Thymus (tissue), 11 donors: Measurements from ENCODE around the gene DNAJC12. TPM values are rescaled to one million over a fixed set of nuclear protein-coding genes. Genes with fewer than 3 reads are reported as not detected.

Experiments used
- DNase-seq, 9 donors: peaks; one replicate each; pipeline ENCODE4 v3.0.0-alpha.2; 2013; ENCODE audit warnings: low spot score in 9 of 9, low read depth in 6 of 9, missing footprints in 1 of 9
- H3K27ac ChIP-seq, 2 donors: one replicate each; pipeline ENCODE4 v1.5.1; 2013; ENCODE audit warnings: control low read depth in 1 of 2, low read depth in 1 of 2, low read length in 1 of 2, mild to moderate bottlenecking in 1 of 2, moderate library complexity in 1 of 2
- H3K27me3 ChIP-seq, 2 donors: one replicate each; pipeline ENCODE4 v1.5.1; 2013; ENCODE audit warnings: low read length in 1 of 2; ENCODE audit not compliant: control insufficient read depth in 2 of 2, insufficient read depth in 1 of 2
- H3K36me3 ChIP-seq, 2 donors: one replicate each; pipeline ENCODE4 v1.5.1; 2013; ENCODE audit warnings: low read length in 1 of 2, mild to moderate bottlenecking in 1 of 2, moderate library complexity in 1 of 2; ENCODE audit not compliant: control insufficient read depth in 2 of 2, insufficient read depth in 2 of 2
- H3K4me1 ChIP-seq, 2 donors: one replicate each; pipeline ENCODE4 v1.5.1; 2013; ENCODE audit warnings: low read length in 2 of 2; ENCODE audit not compliant: control insufficient read depth in 2 of 2, insufficient read depth in 2 of 2
- H3K4me3 ChIP-seq, 2 donors: one replicate each; pipeline ENCODE4 v1.5.1; 2013; ENCODE audit warnings: low read length in 2 of 2, control low read depth in 1 of 2, mild to moderate bottlenecking in 1 of 2
- H3K9me3 ChIP-seq, 2 donors: one replicate each; pipeline ENCODE4 v1.5.1; 2013; ENCODE audit warnings: low read length in 1 of 2, mild to moderate bottlenecking in 1 of 2; ENCODE audit not compliant: control insufficient read depth in 2 of 2, insufficient read depth in 1 of 2
- WGBS: extraction: QIAGEN DNeasy Blood & Tissue Kit; methylation state at CpG from one replicate; pipeline ENCODE4 v1.1.7; 2013; 5-methylcytosine and 5-hydroxymethylcytosine counted together
- polyA plus RNA-seq: library from polyadenylated mRNA; stranded (reverse); fragments of 200-250 nt; gene quantifications from one replicate; pipeline ENCODE4 v1.2.3, GENCODE V29; 2013
- total RNA-seq: library from RNA; stranded (reverse); fragments of 120-200 nt; gene quantifications from one replicate; pipeline ENCODE4 v1.2.4, GENCODE V29; 2013
- donor health status: healthy.

DNAJC12 gene
- total and polyA plus RNA-seq, 2 donors: 2.2 to 4.4 TPM

GRCh38 chr10:67827811-67828210 is 10.2 kb downstream of the DNAJC12 start:
- no peak overlapping the region for H3K4me3 ChIP-seq
- no peaks in the 10 kb centered on the region for H3K27me3 ChIP-seq
- DNase-seq: no peak
- no peaks in the 10 kb centered on the region for H3K36me3 ChIP-seq
- 97% methylated on average over 3 of the region's 3 CpGs for WGBS
- no peaks in the 10 kb centered on the region for H3K9me3 ChIP-seq
- H3K27ac ChIP-seq: no peak overlapping the region
- no peaks in the 10 kb centered on the region for H3K4me1 ChIP-seq

- H3K9me3 ChIP-seq: no peaks in the 10 kb centered on the region
- DNase-seq: no peak
- H3K36me3 ChIP-seq: no peaks in the 10 kb centered on the region
- H3K4me3 ChIP-seq: no peak overlapping the region
- WGBS: 96% methylated on average over 3 of the region's 3 CpGs
- no peak overlapping the region for H3K27ac ChIP-seq
- H3K4me1 ChIP-seq: no peaks in the 10 kb centered on the region
- H3K27me3 ChIP-seq: no peaks in the 10 kb centered on the region
These were observed 18.2 kb downstream of the DNAJC12 start for GRCh38 chr10:67819768-67820204.

GRCh38 chr10:67818323-67818722 is 19.7 kb downstream of the DNAJC12 start:
- no peaks in the 10 kb centered on the region for H3K4me1 ChIP-seq
- WGBS: 97% methylated on average over 3 of the region's 3 CpGs
- no peak overlapping the region for H3K27ac ChIP-seq
- no peak overlapping the region for H3K4me3 ChIP-seq
- no peak for DNase-seq
- no peaks in the 10 kb centered on the region for H3K27me3 ChIP-seq
- H3K9me3 ChIP-seq: no peaks in the 10 kb centered on the region
- no peaks in the 10 kb centered on the region for H3K36me3 ChIP-seq

GRCh38 chr10:67816719-67817118 is 21.3 kb downstream of the DNAJC12 start:
- H3K4me3 ChIP-seq: no peak overlapping the region
- 98% methylated on average over 4 of the region's 4 CpGs for WGBS
- no peaks in the 10 kb centered on the region for H3K4me1 ChIP-seq
- no peaks in the 10 kb centered on the region for H3K9me3 ChIP-seq
- no peak for DNase-seq
- H3K27me3 ChIP-seq: no peaks in the 10 kb centered on the region
- H3K36me3 ChIP-seq: no peaks in the 10 kb centered on the region
- no peak overlapping the region for H3K27ac ChIP-seq

- no peak for DNase-seq
- Histone ChIP-seq H3K27me3 (no peaks in the 10 kb centered on the region), H3K36me3 (no peaks in the 10 kb centered on the region), H3K27ac (no peak overlapping the region), H3K4me3 (no peak overlapping the region), H3K4me1 (no peaks in the 10 kb centered on the region), H3K9me3 (no peaks in the 10 kb centered on the region)
- WGBS: 83% methylated on average over 4 of the region's 4 CpGs
These were observed 22.4 kb downstream of the DNAJC12 start for GRCh38 chr10:67815571-67816059.

GRCh38 chr10:67812007-67812406 is 26.0 kb downstream of the DNAJC12 start:
- no peaks in the 10 kb centered on the region for H3K4me1 ChIP-seq
- no peak for DNase-seq
- H3K36me3 ChIP-seq: no peaks in the 10 kb centered on the region
- no peaks in the 10 kb centered on the region for H3K27me3 ChIP-seq
- H3K4me3 ChIP-seq: no peak overlapping the region
- H3K9me3 ChIP-seq: no peaks in the 10 kb centered on the region
- no peak overlapping the region for H3K27ac ChIP-seq
- WGBS: 86% methylated on average over 4 of the region's 4 CpGs

GRCh38 chr10:67809107-67809506 is 28.9 kb downstream of the DNAJC12 start:
- Histone ChIP-seq H3K27me3 (no peaks in the 10 kb centered on the region), H3K4me3 (no peak overlapping the region), H3K9me3 (no peaks in the 10 kb centered on the region), H3K27ac (no peak overlapping the region), H3K36me3 (no peaks in the 10 kb centered on the region), H3K4me1 (no peaks in the 10 kb centered on the region)
- 99% methylated on average over 2 of the region's 2 CpGs for WGBS
- DNase-seq: no peak

- H3K27ac ChIP-seq: no peak overlapping the region
- H3K4me3 ChIP-seq: no peak overlapping the region
- H3K27me3 ChIP-seq: no peaks in the 10 kb centered on the region
- DNase-seq: no peak
- no peaks in the 10 kb centered on the region for H3K4me1 ChIP-seq
- 88% methylated on average over 1 of the region's 1 CpG for WGBS
- H3K9me3 ChIP-seq: no peaks in the 10 kb centered on the region
- no peaks in the 10 kb centered on the region for H3K36me3 ChIP-seq
These were observed 29.3 kb downstream of the DNAJC12 start for GRCh38 chr10:67808704-67809103.

- H3K4me1 ChIP-seq: no peaks in the 10 kb centered on the region
- no peak overlapping the region for H3K4me3 ChIP-seq
- no peaks in the 10 kb centered on the region for H3K27me3 ChIP-seq
- H3K27ac ChIP-seq: no peak overlapping the region
- 83% methylated on average over 4 of the region's 4 CpGs for WGBS
- H3K36me3 ChIP-seq: no peaks in the 10 kb centered on the region
- DNase-seq: no peak
- H3K9me3 ChIP-seq: no peaks in the 10 kb centered on the region
These were observed 30.0 kb downstream of the DNAJC12 start for GRCh38 chr10:67807855-67808456.

GRCh38 chr10:67804395-67804678 is 33.7 kb downstream of the DNAJC12 start:
- H3K9me3 ChIP-seq: no peaks in the 10 kb centered on the region
- no peaks in the 10 kb centered on the region for H3K4me1 ChIP-seq
- no peak for DNase-seq
- no peaks in the 10 kb centered on the region for H3K27me3 ChIP-seq
- H3K4me3 ChIP-seq: no peak overlapping the region
- H3K27ac ChIP-seq: no peak overlapping the region
- no peaks in the 10 kb centered on the region for H3K36me3 ChIP-seq
